PC-3 (cell line): ENCODE results near the gene ZHX3.

Source experiments
- EZH2phosphoT487 ChIP-seq: fragments of 300-600 bp; sonication (generic); IDR thresholded peaks from 2 replicates; pipeline ENCODE4 v1.6.1; 2018; ENCODE audit warnings: mild to moderate bottlenecking, antibody characterized with exemption, low read length, borderline replicate concordance
- TF ChIP-seq, protein P1 (sequence below): fragments of 300-600 bp; sonication (generic); conservative IDR thresholded peaks from 2 replicates; pipeline ENCODE4 v1.5.1; 2017; ENCODE audit warnings: antibody characterized with exemption, low read depth, mild to moderate bottlenecking, low read length

DNA sequence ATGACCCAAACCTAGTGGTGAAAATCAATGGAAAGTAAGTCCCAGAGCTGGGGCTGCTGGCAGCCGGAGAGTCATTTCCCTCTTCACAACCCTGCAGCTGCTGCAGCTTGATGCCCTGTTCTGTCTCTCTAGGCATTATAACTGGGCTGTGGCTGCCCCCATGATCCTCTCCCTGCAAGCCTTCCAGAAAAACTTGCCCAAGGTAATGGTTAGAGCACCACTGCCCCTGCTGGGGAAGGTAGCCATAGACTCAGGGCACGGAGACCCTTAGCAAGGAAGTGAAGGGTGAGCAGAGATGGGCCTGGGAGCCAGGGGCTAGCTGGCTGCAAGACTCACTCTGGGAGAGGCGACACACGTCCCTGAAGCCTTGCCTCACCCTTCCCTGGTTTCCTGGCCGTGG is 35.1 kb upstream of the ZHX3 start:
- TF ChIP-seq, protein P1, sequence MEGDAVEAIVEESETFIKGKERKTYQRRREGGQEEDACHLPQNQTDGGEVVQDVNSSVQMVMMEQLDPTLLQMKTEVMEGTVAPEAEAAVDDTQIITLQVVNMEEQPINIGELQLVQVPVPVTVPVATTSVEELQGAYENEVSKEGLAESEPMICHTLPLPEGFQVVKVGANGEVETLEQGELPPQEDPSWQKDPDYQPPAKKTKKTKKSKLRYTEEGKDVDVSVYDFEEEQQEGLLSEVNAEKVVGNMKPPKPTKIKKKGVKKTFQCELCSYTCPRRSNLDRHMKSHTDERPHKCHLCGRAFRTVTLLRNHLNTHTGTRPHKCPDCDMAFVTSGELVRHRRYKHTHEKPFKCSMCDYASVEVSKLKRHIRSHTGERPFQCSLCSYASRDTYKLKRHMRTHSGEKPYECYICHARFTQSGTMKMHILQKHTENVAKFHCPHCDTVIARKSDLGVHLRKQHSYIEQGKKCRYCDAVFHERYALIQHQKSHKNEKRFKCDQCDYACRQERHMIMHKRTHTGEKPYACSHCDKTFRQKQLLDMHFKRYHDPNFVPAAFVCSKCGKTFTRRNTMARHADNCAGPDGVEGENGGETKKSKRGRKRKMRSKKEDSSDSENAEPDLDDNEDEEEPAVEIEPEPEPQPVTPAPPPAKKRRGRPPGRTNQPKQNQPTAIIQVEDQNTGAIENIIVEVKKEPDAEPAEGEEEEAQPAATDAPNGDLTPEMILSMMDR: no peak
- no peak for TF ChIP-seq EZH2phosphoT487
